ENCODE results near the gene RHBDL3. TPM values are rescaled to one million over a fixed set of nuclear protein-coding genes. Genes with fewer than 3 reads are reported as not detected.

RHBDL3 gene
- polyA plus RNA-seq, 1 experiment = 0.01 TPM

GRCh38 chr17:32253117-32253611 is 12.5 kb upstream of the RHBDL3 start:
- peak; percentile 99 for TF ChIP-seq CTCF (IDR thresholded peaks at IDR 0.05; ENCODE audit: insufficient read depth, low read depth, low read length)
- POLR2A ChIA-PET = interaction anchor here (0.6 kb wide), 1 partner anchor 372 kb away, joined by 3 read pairs; no protein-coding TSS in a partner anchor
- H3K4me3 ChIP-seq (ENCODE audit: low read depth, low read length) = no peak overlapping the region
- CTCF ChIA-PET = interaction anchor here (0.6 to 6.2 kb wide), 18 partner anchors 8 to 1288 kb away, joined by 3 to 110 read pairs (median 4); no protein-coding TSS in a partner anchor
- H3K27me3 ChIP-seq (ENCODE audit: control insufficient read depth, insufficient read depth, low read length) = no peaks in the 10 kb centered on the region; the same call in 1 of the 2 replicates
- no peak for DNase-seq (ENCODE audit: low read depth)
- no peaks in the 10 kb centered on the region for H3K36me3 ChIP-seq (ENCODE audit: control insufficient read depth, insufficient read depth, low read length)

GRCh38 chr17:32256012-32256700 is 9.5 kb upstream of the RHBDL3 start:
- Histone ChIP-seq H3K27me3 (ENCODE audit: control insufficient read depth, insufficient read depth, low read length) (no peaks in the 10 kb centered on the region; the same call in none of the 2 replicates), H3K36me3 (ENCODE audit: control insufficient read depth, insufficient read depth, low read length) (no peaks in the 10 kb centered on the region), H3K4me3 (ENCODE audit: low read depth, low read length) (no peak overlapping the region)
- no peak for TF ChIP-seq CTCF (IDR thresholded peaks at IDR 0.05; ENCODE audit: insufficient read depth, low read depth, low read length)
- ChIA-PET POLR2A (interaction anchor here (0.7 kb wide), 1 partner anchor 175 kb away, joined by 3 read pairs; no protein-coding TSS in a partner anchor), CTCF (interaction anchor here (1.8 to 6.2 kb wide), 2 partner anchors 11 to 65 kb away, joined by 4 to 110 read pairs; no protein-coding TSS in a partner anchor)
- no peak for DNase-seq (ENCODE audit: low read depth)

DNA sequence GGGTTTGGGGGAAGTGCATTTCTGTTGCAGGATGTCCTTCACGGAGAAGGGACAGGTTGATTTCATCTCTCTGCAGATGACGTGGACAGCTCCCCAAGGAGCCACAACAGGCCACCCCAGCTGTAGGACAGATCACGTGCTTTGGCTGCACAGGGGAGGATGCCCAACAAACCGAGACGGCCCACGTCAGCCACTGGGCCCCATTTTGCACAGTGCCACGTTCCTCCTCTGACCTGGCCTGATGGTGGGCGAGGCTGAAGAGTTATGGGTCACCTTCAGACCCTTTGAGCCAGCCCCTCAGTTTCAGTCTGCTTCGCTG is 9.0 kb upstream of the RHBDL3 start:
- no peak for TF ChIP-seq CTCF (IDR thresholded peaks at IDR 0.05; ENCODE audit: insufficient read depth, low read depth, low read length)
- DNase-seq (ENCODE audit: low read depth) = no peak
- ChIA-PET POLR2A (interaction anchor here (0.7 kb wide), 1 partner anchor 175 kb away, joined by 3 read pairs; no protein-coding TSS in a partner anchor), CTCF (interaction anchor here (1.8 to 6.2 kb wide), 2 partner anchors 11 to 64 kb away, joined by 4 to 110 read pairs; no protein-coding TSS in a partner anchor)
- H3K27me3 ChIP-seq (ENCODE audit: control insufficient read depth, insufficient read depth, low read length) = peaks cover 2% of the 10 kb centered on the region
- no peak overlapping the region for H3K4me3 ChIP-seq (ENCODE audit: low read depth, low read length)
- H3K36me3 ChIP-seq (ENCODE audit: control insufficient read depth, insufficient read depth, low read length) = no peaks in the 10 kb centered on the region

GRCh38 chr17:32258383-32259140 is 7.1 kb upstream of the RHBDL3 start:
- Histone ChIP-seq H3K27me3 (ENCODE audit: control insufficient read depth, insufficient read depth, low read length) (peaks cover 15% of the 10 kb centered on the region), H3K36me3 (ENCODE audit: control insufficient read depth, insufficient read depth, low read length) (no peaks in the 10 kb centered on the region), H3K4me3 (ENCODE audit: low read depth, low read length) (no peak overlapping the region)
- ChIA-PET POLR2A (no interaction called here), CTCF (interaction anchor here (0.6 to 1.5 kb wide), 2 partner anchors 25 to 61 kb away, joined by 3 to 5 read pairs; no protein-coding TSS in a partner anchor)
- DNase-seq (ENCODE audit: low read depth) = no peak
- TF ChIP-seq CTCF (IDR thresholded peaks at IDR 0.05; ENCODE audit: insufficient read depth, low read depth, low read length) = no peak

DNA sequence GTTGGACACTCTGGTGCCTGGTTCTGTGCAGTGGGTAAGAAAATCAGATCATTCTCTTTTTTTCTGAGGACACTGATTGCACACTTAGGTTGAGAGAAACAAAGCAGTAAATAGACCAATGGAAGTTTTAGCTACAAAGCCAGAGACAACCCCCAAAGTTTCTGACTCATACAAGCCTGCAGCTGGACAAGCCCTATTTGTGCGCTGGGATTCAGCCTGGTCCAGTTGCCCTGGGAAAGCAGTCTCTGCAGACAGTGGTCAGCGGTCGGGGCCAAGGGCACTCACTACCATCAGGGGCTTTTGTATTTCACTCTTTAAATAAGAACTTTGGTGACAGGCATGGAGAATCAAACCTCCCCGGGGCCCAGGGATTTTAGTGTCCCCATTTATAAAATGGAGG is 6.0 kb upstream of the RHBDL3 start:
- no peak for TF ChIP-seq CTCF (IDR thresholded peaks at IDR 0.05; ENCODE audit: insufficient read depth, low read depth, low read length)
- POLR2A ChIA-PET = no interaction called here
- CTCF ChIA-PET = no interaction called here
- no peak for DNase-seq (ENCODE audit: low read depth)
- Histone ChIP-seq H3K27me3 (ENCODE audit: control insufficient read depth, insufficient read depth, low read length) (peaks cover 22% of the 10 kb centered on the region), H3K4me3 (ENCODE audit: low read depth, low read length) (no peak overlapping the region), H3K36me3 (ENCODE audit: control insufficient read depth, insufficient read depth, low read length) (no peaks in the 10 kb centered on the region)

Data from BJ (cell line).